HCT116 (cell line): ENCODE data around the gene DLG2. TPM values are rescaled to one million over a fixed set of nuclear protein-coding genes. Genes with fewer than 3 reads are reported as not detected.

ENCODE experiments used
- ATAC-seq: fragments of 200-7000 bp; cut with Tn5 transposase; 2 replicates; pipeline ENCODE4 v1.9.1; 2020; ENCODE audit warnings: mild to moderate bottlenecking, moderate library complexity
- BruUV-seq: library from RNA; stranded (reverse); fragments of 400-500 nt; replicated peaks from 2 replicates; lab custom pipeline; 2021; lab: Mats Ljungman, UMichigan
- CTCF ChIA-PET: fragments of 300-600 bp; sonication (Branson Sonifier 250); formaldehyde crosslinking; loops from one replicate; lab custom pipeline; 2021; ENCODE audit warnings: antibody characterized with exemption; lab: Charles Lee
- POLR2A ChIA-PET: fragments of 300-600, 350-600 bp; sonication (Branson Sonifier 250); formaldehyde crosslinking; loops from one replicate; lab custom pipeline; 2021; ENCODE audit warnings: antibody characterized with exemption; lab: Charles Lee
- RAD21 ChIA-PET, 2 experiments: fragments of 300-600 bp; sonication (Branson Sonifier 250); formaldehyde crosslinking; loops; one replicate each; lab custom pipeline; 2023; ENCODE audit warnings: low total read pairs in 2 of 2; ENCODE audit not compliant: uncharacterized antibody in 2 of 2, unreplicated experiment in 2 of 2, low non-redundant PET in 1 of 2; lab: Charles Lee
- DNase-seq: peaks from one replicate; pipeline ENCODE4 v3.0.0-alpha.2; 2010; ENCODE audit warnings: low read depth, low spot score
- H2AFZ ChIP-seq: fragments of 200-600 bp; shearing (Covaris generic), sonication (generic); 2 replicates; pipeline ENCODE4 v1.6.1; 2017; ENCODE audit warnings: low read depth, mixed run types, mixed read lengths, antibody characterized with exemption, low read length; ENCODE audit not compliant: poor library complexity, severe bottlenecking
- H3K27ac ChIP-seq: 2 replicates; pipeline ENCODE4 v1.5.1; 2012; ENCODE audit warnings: low read depth, low read length
- H3K27me3 ChIP-seq: fragments of 200-600 bp; sonication (generic); 2 replicates; pipeline ENCODE4 v1.6.1; 2016; ENCODE audit warnings: mixed run types, low read length, mixed read lengths; ENCODE audit not compliant: insufficient read depth
- H3K36me3 ChIP-seq, 2 experiments: fragments of 200-500 bp in 1 of 2; fragments of 200-600 bp in 1 of 2; sonication (Bioruptor generic) in 1 of 2; sonication (generic) in 1 of 2; 2 replicates each; pipeline versions ENCODE4 v1.5.1 to v1.6.1; 2014 to 2016; ENCODE audit warnings: low read length in 2 of 2, inconsistent platforms in 1 of 2, mixed read lengths in 1 of 2, mixed run types in 1 of 2; ENCODE audit not compliant: insufficient read depth in 2 of 2, control insufficient read depth in 1 of 2
- H3K4me1 ChIP-seq, 2 experiments: fragments of 200-600 bp in 1 of 2; sonication (generic) in 1 of 2; 2 replicates each; pipeline versions ENCODE4 v1.5.1 to v1.6.1; 2012 to 2017; ENCODE audit warnings: low read length in 2 of 2, inconsistent platforms in 1 of 2, mild to moderate bottlenecking in 1 of 2, mixed read lengths in 1 of 2, mixed run types in 1 of 2, moderate library complexity in 1 of 2; ENCODE audit not compliant: insufficient read depth in 2 of 2, control insufficient read depth in 1 of 2
- H3K4me2 ChIP-seq: fragments of 200-600 bp; sonication (generic); 2 replicates; pipeline ENCODE4 v1.6.1; 2017; ENCODE audit warnings: mixed run types, low read length, mixed read lengths
- H3K4me3 ChIP-seq, 2 experiments: fragments of 200-600 bp in 1 of 2; sonication (generic) in 1 of 2; replicated peaks in 1 of 2; 2 replicates each; pipeline ENCODE4 v1.5.1; 2011 to 2016; ENCODE audit warnings: low read length in 2 of 2, control low read depth in 1 of 2, low read depth in 1 of 2, mild to moderate bottlenecking in 1 of 2, mixed read lengths in 1 of 2, mixed run types in 1 of 2
- H3K79me2 ChIP-seq: fragments of 200-600 bp; sonication (generic); 2 replicates; pipeline ENCODE4 v1.6.1; 2017; ENCODE audit warnings: mild to moderate bottlenecking, mixed run types, low read length, moderate library complexity, mixed read lengths; ENCODE audit not compliant: insufficient read depth
- H3K9ac ChIP-seq: fragments of 200-600 bp; sonication (generic); 2 replicates; pipeline ENCODE4 v1.6.1; 2016; ENCODE audit warnings: low read length, mixed read lengths
- H3K9me2 ChIP-seq: fragments of 200-600 bp; sonication (generic), shearing (Covaris generic); 2 replicates; pipeline ENCODE4 v1.6.1; 2017; ENCODE audit warnings: mixed run types, mild to moderate bottlenecking, moderate library complexity; ENCODE audit not compliant: insufficient read depth
- H3K9me3 ChIP-seq, 2 experiments: fragments of 200-500 bp in 1 of 2; fragments of 200-600 bp in 1 of 2; sonication (Bioruptor generic) in 1 of 2; sonication (generic) in 1 of 2; 2 replicates each; pipeline ENCODE4 v1.6.1; 2014 to 2017; ENCODE audit warnings: low read length in 2 of 2, mixed read lengths in 2 of 2, inconsistent platforms in 1 of 2, low read depth in 1 of 2, mild to moderate bottlenecking in 1 of 2, mixed run types in 1 of 2, moderate library complexity in 1 of 2; ENCODE audit not compliant: control insufficient read depth in 1 of 2, insufficient read depth in 1 of 2
- H4K20me1 ChIP-seq: fragments of 200-600 bp; sonication (generic), shearing (Covaris generic); 2 replicates; pipeline ENCODE4 v1.6.1; 2017; ENCODE audit warnings: mixed run types, mild to moderate bottlenecking, moderate library complexity; ENCODE audit not compliant: insufficient read depth
- CEBPB ChIP-seq: IDR thresholded peaks from 2 replicates; pipeline ENCODE4 v1.6.1; 2012; ENCODE audit warnings: low read depth
- CTCF ChIP-seq, 3 experiments: fragments of 200-600 bp in 1 of 3; sonication (generic) in 1 of 3; IDR thresholded peaks in 2 of 3; conservative IDR thresholded peaks in 1 of 3; 2 replicates each; pipeline ENCODE4 v1.5.1; 2012 to 2017; ENCODE audit warnings: low read depth in 2 of 3, low read length in 2 of 3, antibody characterized with exemption in 1 of 3, borderline replicate concordance in 1 of 3, control low read depth in 1 of 3, mild to moderate bottlenecking in 1 of 3, mixed read lengths in 1 of 3, mixed run types in 1 of 3, moderate library complexity in 1 of 3; ENCODE audit not compliant: insufficient read depth in 1 of 3
- JUND ChIP-seq: IDR thresholded peaks from 2 replicates; pipeline ENCODE4 v1.6.1; 2012
- POLR2AphosphoS5 ChIP-seq: IDR thresholded peaks from 2 replicates; pipeline ENCODE4 v1.6.1; 2011; ENCODE audit warnings: mild to moderate bottlenecking, low read depth, low read length, moderate library complexity
- RAD21 ChIP-seq: IDR thresholded peaks from 2 replicates; pipeline ENCODE4 v1.6.1; 2012; ENCODE audit warnings: low read depth, mild to moderate bottlenecking
- SP1 ChIP-seq: IDR thresholded peaks from 2 replicates; pipeline ENCODE4 v1.6.1; 2012; ENCODE audit warnings: low read depth
- YY1 ChIP-seq: IDR thresholded peaks from 2 replicates; pipeline ENCODE4 v1.6.1; 2011; ENCODE audit warnings: low read length, low read depth, moderate library complexity, mild to moderate bottlenecking; ENCODE audit not compliant: insufficient replicate concordance; ENCODE audit errors: extremely low read depth
- ZFX ChIP-seq: fragments of 450-650 bp; IDR thresholded peaks from 2 replicates; pipeline ENCODE4 v1.6.1; 2017
- ZNF274 ChIP-seq: fragments of 200-500 bp; sonication (Bioruptor generic); IDR thresholded peaks from 2 replicates; pipeline ENCODE4 v1.6.1; 2014; ENCODE audit warnings: mild to moderate bottlenecking, low read depth, low read length, inconsistent platforms
- intact Hi-C: fragments of 100-400 bp; cut with micrococcal nuclease; formaldehyde crosslinking; loops from 2 replicates; pipeline ENCODE4 v1.10.0; 2022
- total RNA-seq: library from RNA; stranded (reverse); gene quantifications from one replicate; pipeline ENCODE4 v1.2.1, GENCODE V29; 2021; ENCODE audit not compliant: unreplicated experiment
- TF ChIP-seq, protein P1 (sequence below): IDR thresholded peaks from 2 replicates; pipeline ENCODE4 v1.6.1; 2012
- TF ChIP-seq, protein P2 (sequence below): IDR thresholded peaks from 2 replicates; pipeline ENCODE4 v1.6.1; 2012; ENCODE audit warnings: low read depth
- TF ChIP-seq, protein P3 (sequence below): IDR thresholded peaks from 2 replicates; pipeline ENCODE4 v1.6.1; 2011; ENCODE audit warnings: mild to moderate bottlenecking, low read length, moderate library complexity; ENCODE audit not compliant: insufficient replicate concordance; ENCODE audit errors: extremely low read depth
- TF ChIP-seq, protein P4 (sequence below): IDR thresholded peaks from 2 replicates; pipeline ENCODE4 v1.6.1; 2012

The DLG2 gene
- total RNA-seq, 1 experiment from 2014 or later: 2.4 TPM

DNA sequence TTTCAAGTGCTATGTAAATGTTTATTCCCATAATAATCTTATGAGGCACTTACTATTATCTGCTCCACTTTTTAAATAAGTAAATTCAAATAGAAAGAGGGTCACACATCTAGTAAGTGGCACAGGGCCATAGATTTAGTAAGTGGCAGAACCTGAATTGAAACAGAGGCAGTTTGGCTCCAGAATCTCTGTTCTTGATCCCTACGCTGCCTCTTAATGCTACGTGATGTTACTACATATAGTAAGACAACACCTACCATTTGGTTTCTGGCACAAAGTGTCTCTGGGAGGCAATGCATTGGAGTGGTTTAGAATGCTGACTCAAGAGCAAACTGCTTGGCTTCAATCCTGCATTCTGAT lies 1018.3 kb downstream of the DLG2 start:
- intact Hi-C loops: no loop called here
- H3K79me2 ChIP-seq: no peaks in the 10 kb centered on the region
- POLR2A ChIA-PET: no interaction called here
- no peak overlapping the region for H3K4me3 ChIP-seq
- no peaks in the 10 kb centered on the region for H4K20me1 ChIP-seq
- RAD21 ChIA-PET: no interaction called here
- H2AFZ ChIP-seq: no peak overlapping the region
- no peak overlapping the region for H3K4me2 ChIP-seq
- no peaks in the 10 kb centered on the region for H3K9me2 ChIP-seq
- H3K27ac ChIP-seq: no peak overlapping the region
- no peaks in the 10 kb centered on the region for H3K4me1 ChIP-seq
- TF ChIP-seq POLR2AphosphoS5 (no peak), YY1 (no peak), SP1 (no peak), CTCF (IDR thresholded peaks at IDR 0.05 in 2 of 3, conservative IDR thresholded peaks at IDR 0.05 in 1 of 3; ENCODE audit: borderline replicate concordance in 1 of 3, insufficient read depth in 1 of 3, low read depth in 2 of 3, low read length in 2 of 3) (no peak), ZFX (no peak), RAD21 (no peak), ZNF274 (no peak), JUND (no peak), CEBPB (no peak)
- TF ChIP-seq, protein P1, sequence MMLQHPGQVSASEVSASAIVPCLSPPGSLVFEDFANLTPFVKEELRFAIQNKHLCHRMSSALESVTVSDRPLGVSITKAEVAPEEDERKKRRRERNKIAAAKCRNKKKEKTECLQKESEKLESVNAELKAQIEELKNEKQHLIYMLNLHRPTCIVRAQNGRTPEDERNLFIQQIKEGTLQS: no peak
- TF ChIP-seq, protein P2, sequence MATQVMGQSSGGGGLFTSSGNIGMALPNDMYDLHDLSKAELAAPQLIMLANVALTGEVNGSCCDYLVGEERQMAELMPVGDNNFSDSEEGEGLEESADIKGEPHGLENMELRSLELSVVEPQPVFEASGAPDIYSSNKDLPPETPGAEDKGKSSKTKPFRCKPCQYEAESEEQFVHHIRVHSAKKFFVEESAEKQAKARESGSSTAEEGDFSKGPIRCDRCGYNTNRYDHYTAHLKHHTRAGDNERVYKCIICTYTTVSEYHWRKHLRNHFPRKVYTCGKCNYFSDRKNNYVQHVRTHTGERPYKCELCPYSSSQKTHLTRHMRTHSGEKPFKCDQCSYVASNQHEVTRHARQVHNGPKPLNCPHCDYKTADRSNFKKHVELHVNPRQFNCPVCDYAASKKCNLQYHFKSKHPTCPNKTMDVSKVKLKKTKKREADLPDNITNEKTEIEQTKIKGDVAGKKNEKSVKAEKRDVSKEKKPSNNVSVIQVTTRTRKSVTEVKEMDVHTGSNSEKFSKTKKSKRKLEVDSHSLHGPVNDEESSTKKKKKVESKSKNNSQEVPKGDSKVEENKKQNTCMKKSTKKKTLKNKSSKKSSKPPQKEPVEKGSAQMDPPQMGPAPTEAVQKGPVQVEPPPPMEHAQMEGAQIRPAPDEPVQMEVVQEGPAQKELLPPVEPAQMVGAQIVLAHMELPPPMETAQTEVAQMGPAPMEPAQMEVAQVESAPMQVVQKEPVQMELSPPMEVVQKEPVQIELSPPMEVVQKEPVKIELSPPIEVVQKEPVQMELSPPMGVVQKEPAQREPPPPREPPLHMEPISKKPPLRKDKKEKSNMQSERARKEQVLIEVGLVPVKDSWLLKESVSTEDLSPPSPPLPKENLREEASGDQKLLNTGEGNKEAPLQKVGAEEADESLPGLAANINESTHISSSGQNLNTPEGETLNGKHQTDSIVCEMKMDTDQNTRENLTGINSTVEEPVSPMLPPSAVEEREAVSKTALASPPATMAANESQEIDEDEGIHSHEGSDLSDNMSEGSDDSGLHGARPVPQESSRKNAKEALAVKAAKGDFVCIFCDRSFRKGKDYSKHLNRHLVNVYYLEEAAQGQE: no peak
- TF ChIP-seq, protein P3, sequence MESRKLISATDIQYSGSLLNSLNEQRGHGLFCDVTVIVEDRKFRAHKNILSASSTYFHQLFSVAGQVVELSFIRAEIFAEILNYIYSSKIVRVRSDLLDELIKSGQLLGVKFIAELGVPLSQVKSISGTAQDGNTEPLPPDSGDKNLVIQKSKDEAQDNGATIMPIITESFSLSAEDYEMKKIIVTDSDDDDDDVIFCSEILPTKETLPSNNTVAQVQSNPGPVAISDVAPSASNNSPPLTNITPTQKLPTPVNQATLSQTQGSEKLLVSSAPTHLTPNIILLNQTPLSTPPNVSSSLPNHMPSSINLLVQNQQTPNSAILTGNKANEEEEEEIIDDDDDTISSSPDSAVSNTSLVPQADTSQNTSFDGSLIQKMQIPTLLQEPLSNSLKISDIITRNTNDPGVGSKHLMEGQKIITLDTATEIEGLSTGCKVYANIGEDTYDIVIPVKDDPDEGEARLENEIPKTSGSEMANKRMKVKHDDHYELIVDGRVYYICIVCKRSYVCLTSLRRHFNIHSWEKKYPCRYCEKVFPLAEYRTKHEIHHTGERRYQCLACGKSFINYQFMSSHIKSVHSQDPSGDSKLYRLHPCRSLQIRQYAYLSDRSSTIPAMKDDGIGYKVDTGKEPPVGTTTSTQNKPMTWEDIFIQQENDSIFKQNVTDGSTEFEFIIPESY: no peak
- TF ChIP-seq, protein P4, sequence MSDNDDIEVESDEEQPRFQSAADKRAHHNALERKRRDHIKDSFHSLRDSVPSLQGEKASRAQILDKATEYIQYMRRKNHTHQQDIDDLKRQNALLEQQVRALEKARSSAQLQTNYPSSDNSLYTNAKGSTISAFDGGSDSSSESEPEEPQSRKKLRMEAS: no peak
- TF ChIP-seq, all 23 proteins: peak for 0
- no peaks in the 10 kb centered on the region for H3K27me3 ChIP-seq
- ATAC-seq: no peak
- H3K36me3 ChIP-seq: no peaks in the 10 kb centered on the region
- CTCF ChIA-PET: no interaction called here
- DNase-seq: no peak
- no peaks in the 10 kb centered on the region for H3K9me3 ChIP-seq
- no peak overlapping the region for H3K9ac ChIP-seq
- BruUV-seq: no TSS peak
